ENCODE data around the gene PRRC2A. TPM values are rescaled to one million over a fixed set of nuclear protein-coding genes. Genes with fewer than 3 reads are reported as not detected.

Gene PRRC2A
- total RNA-seq, 1 donor from 2014 or later: 188 TPM

DNA sequence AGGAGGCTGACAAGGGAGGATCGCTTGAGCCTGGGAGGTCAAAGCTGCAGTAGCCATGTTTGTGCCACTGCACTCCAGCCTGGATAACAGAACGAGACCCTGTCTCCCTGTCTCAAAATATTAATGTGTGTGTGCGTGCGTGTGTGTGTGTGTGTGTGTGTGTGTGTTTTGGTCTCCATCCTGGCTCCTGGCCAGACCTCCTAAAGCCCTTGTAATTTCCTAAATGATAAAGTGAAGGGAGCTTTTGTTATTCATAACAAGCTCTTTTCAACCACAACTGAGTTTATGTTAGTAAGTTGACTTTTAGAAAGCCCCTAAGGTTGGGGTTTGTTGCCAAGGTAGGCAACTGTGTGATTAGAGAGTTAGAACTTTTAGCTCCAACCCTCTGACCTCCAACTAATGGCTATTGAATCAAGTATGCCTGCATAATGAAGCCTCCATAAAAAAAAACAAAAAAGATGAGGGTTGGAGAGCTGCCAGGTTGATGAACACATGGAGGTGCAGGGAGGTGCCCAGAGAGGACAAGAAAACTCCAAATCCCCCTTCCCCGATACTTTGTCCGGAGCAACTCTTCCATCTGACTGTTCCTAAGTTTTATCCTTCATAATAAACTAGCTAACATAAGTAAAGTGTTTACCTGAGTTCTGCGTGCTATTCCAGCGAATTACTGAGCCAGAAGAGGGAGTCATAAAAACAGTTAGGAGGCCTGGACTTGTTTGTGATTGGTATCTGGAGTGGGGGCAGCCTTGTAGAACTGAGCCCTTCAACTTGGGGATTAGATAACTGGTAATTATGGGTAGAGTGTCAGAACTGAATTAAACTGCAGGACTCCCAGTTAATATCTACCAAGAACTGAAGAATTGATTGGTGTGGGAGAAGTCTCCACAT lies 10.8 kb upstream of the PRRC2A start:
- H3K27me3 Mint-ChIP-seq (ENCODE audit: low read depth, unreplicated experiment): peaks cover 2% of the 10 kb centered on the region
- Histone ChIP-seq H3K9ac (ENCODE audit: low read length) (no peak overlapping the region), H3K79me2 (ENCODE audit: insufficient read depth, low read length) (no peaks in the 10 kb centered on the region), H3K4me3 (ENCODE audit: insufficient read depth, low read depth, low read length) (no peak overlapping the region), H3K4me2 (ENCODE audit: low read length) (no peak overlapping the region), H4K20me1 (ENCODE audit: insufficient read depth, low read length) (no peaks in the 10 kb centered on the region), H2AFZ (ENCODE audit: low read depth, low read length) (no peak overlapping the region), H3K9me3 (ENCODE audit: insufficient read depth, low read depth, low read length) (no peaks in the 10 kb centered on the region), H3K27ac (ENCODE audit: low read depth, low read length) (no peak overlapping the region), H3K27me3 (ENCODE audit: insufficient read depth, low read length) (no peaks in the 10 kb centered on the region), H3K4me1 (ENCODE audit: insufficient read depth, low read length) (no peaks in the 10 kb centered on the region), H3K36me3 (ENCODE audit: insufficient read depth, low read length) (no peaks in the 10 kb centered on the region)
- H3K4me3 Mint-ChIP-seq (ENCODE audit: unreplicated experiment): no peak overlapping the region
- H3K36me3 Mint-ChIP-seq (ENCODE audit: low read depth, unreplicated experiment): no peaks in the 10 kb centered on the region
- H3K27ac Mint-ChIP-seq (ENCODE audit: unreplicated experiment): peak overlapping the region; percentile 26
- TF ChIP-seq EZH2 (IDR thresholded peaks at IDR 0.05; ENCODE audit: insufficient read depth, low read length): no peak
- TF ChIP-seq, protein P1, sequence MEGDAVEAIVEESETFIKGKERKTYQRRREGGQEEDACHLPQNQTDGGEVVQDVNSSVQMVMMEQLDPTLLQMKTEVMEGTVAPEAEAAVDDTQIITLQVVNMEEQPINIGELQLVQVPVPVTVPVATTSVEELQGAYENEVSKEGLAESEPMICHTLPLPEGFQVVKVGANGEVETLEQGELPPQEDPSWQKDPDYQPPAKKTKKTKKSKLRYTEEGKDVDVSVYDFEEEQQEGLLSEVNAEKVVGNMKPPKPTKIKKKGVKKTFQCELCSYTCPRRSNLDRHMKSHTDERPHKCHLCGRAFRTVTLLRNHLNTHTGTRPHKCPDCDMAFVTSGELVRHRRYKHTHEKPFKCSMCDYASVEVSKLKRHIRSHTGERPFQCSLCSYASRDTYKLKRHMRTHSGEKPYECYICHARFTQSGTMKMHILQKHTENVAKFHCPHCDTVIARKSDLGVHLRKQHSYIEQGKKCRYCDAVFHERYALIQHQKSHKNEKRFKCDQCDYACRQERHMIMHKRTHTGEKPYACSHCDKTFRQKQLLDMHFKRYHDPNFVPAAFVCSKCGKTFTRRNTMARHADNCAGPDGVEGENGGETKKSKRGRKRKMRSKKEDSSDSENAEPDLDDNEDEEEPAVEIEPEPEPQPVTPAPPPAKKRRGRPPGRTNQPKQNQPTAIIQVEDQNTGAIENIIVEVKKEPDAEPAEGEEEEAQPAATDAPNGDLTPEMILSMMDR (IDR thresholded peaks at IDR 0.05; ENCODE audit: insufficient read depth, low read depth, low read length): no peak
- H3K9me3 Mint-ChIP-seq (ENCODE audit: unreplicated experiment): no peaks in the 10 kb centered on the region
- FAIRE-seq: no peak
- DNase-seq (ENCODE audit: low read depth): no peak
- H3K4me1 Mint-ChIP-seq (ENCODE audit: low read depth, unreplicated experiment): no peaks in the 10 kb centered on the region

DNA sequence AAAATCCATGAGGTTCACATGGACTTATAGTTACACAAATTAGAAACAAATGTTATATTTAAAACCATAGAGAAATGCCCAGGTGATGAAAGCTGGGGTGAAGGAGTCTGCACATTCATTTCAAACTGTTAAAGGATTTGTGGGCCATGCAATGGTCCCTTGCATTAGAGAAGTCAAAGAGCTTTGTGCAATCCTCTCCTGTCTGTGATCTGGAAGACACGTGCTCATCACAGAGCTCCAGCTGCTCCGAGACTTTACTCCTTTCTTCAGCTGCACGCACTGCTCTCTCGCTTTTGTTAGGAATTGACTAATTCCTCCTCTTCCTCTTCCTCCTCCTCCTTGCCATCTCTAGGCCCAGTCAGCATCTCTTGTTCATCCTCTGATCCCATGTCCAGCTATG lies 9.5 kb upstream of the PRRC2A start:
- H3K79me2 ChIP-seq (ENCODE audit: insufficient read depth, low read length): no peaks in the 10 kb centered on the region
- H3K27me3 ChIP-seq (ENCODE audit: insufficient read depth, low read length): no peaks in the 10 kb centered on the region
- Mint-ChIP-seq H3K27me3 (ENCODE audit: low read depth, unreplicated experiment) (peaks cover 2% of the 10 kb centered on the region), H3K4me3 (ENCODE audit: unreplicated experiment) (no peak overlapping the region), H3K4me1 (ENCODE audit: low read depth, unreplicated experiment) (peaks cover 5% of the 10 kb centered on the region), H3K27ac (ENCODE audit: unreplicated experiment) (no peak overlapping the region), H3K36me3 (ENCODE audit: low read depth, unreplicated experiment) (no peaks in the 10 kb centered on the region), H3K9me3 (ENCODE audit: unreplicated experiment) (no peaks in the 10 kb centered on the region)
- no peaks in the 10 kb centered on the region for H3K4me1 ChIP-seq (ENCODE audit: insufficient read depth, low read length)
- no peak overlapping the region for H3K4me3 ChIP-seq (ENCODE audit: insufficient read depth, low read depth, low read length)
- FAIRE-seq: no peak
- no peak overlapping the region for H2AFZ ChIP-seq (ENCODE audit: low read depth, low read length)
- no peak overlapping the region for H3K27ac ChIP-seq (ENCODE audit: low read depth, low read length)
- H3K36me3 ChIP-seq (ENCODE audit: insufficient read depth, low read length): no peaks in the 10 kb centered on the region
- no peak for DNase-seq (ENCODE audit: low read depth)
- no peaks in the 10 kb centered on the region for H3K9me3 ChIP-seq (ENCODE audit: insufficient read depth, low read depth, low read length)
- no peak overlapping the region for H3K9ac ChIP-seq (ENCODE audit: low read length)
- TF ChIP-seq EZH2 (IDR thresholded peaks at IDR 0.05; ENCODE audit: insufficient read depth, low read length): no peak
- TF ChIP-seq, protein P1 (IDR thresholded peaks at IDR 0.05; ENCODE audit: insufficient read depth, low read depth, low read length): no peak
- no peaks in the 10 kb centered on the region for H4K20me1 ChIP-seq (ENCODE audit: insufficient read depth, low read length)
- H3K4me2 ChIP-seq (ENCODE audit: low read length): no peak overlapping the region

DNA sequence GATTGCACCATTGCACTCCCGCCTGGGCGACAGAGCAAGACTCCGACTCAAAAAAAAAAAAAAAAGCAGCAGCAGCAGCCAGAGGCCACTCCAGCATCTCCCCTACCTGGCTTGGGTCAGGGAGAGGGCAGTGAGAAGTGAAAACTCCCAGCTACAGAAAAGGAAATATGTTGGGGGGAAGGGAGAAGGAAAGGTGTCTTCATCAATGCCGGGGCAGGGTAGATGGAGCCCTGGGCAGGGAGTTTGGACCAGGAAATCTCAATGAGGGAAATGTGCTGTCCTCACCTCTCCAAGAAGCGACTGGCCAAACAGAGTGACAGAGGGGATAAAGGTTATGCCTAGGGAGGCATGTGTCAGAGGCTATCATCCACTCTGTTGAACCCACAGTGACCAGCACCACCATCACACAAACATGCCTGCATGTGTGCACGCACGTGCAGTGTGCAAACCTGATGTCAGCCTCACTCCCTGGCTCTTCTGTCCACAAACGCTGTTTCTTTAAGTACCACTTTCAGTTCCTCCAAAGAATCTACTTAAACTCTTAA lies 6.4 kb upstream of the PRRC2A start:
- H3K4me3 Mint-ChIP-seq (ENCODE audit: unreplicated experiment): no peak overlapping the region
- peaks cover 6% of the 10 kb centered on the region for H3K27me3 Mint-ChIP-seq (ENCODE audit: low read depth, unreplicated experiment)
- H3K9me3 Mint-ChIP-seq (ENCODE audit: unreplicated experiment): no peaks in the 10 kb centered on the region
- Histone ChIP-seq H3K27me3 (ENCODE audit: insufficient read depth, low read length) (no peaks in the 10 kb centered on the region), H2AFZ (ENCODE audit: low read depth, low read length) (no peak overlapping the region), H3K4me2 (ENCODE audit: low read length) (no peak overlapping the region), H3K27ac (ENCODE audit: low read depth, low read length) (no peak overlapping the region), H3K79me2 (ENCODE audit: insufficient read depth, low read length) (no peaks in the 10 kb centered on the region), H3K36me3 (ENCODE audit: insufficient read depth, low read length) (no peaks in the 10 kb centered on the region), H4K20me1 (ENCODE audit: insufficient read depth, low read length) (no peaks in the 10 kb centered on the region), H3K4me3 (ENCODE audit: insufficient read depth, low read depth, low read length) (no peak overlapping the region), H3K9ac (ENCODE audit: low read length) (no peak overlapping the region), H3K9me3 (ENCODE audit: insufficient read depth, low read depth, low read length) (no peaks in the 10 kb centered on the region), H3K4me1 (ENCODE audit: insufficient read depth, low read length) (no peaks in the 10 kb centered on the region)
- DNase-seq (ENCODE audit: low read depth) (no peak), FAIRE-seq (no peak)
- H3K27ac Mint-ChIP-seq (ENCODE audit: unreplicated experiment): no peak overlapping the region
- TF ChIP-seq, protein P1 (IDR thresholded peaks at IDR 0.05; ENCODE audit: insufficient read depth, low read depth, low read length): no peak
- no peak for TF ChIP-seq EZH2 (IDR thresholded peaks at IDR 0.05; ENCODE audit: insufficient read depth, low read length)
- H3K36me3 Mint-ChIP-seq (ENCODE audit: low read depth, unreplicated experiment): no peaks in the 10 kb centered on the region
- H3K4me1 Mint-ChIP-seq (ENCODE audit: low read depth, unreplicated experiment): peaks cover 5% of the 10 kb centered on the region
